GM10266 (cell line): ENCODE data around the gene TTC17.

ENCODE experiments used
- DNase-seq: peaks from one replicate; pipeline ENCODE4 v3.0.0; 2012; ENCODE audit errors: extremely low spot score
- CTCF ChIP-seq: IDR thresholded peaks from 2 replicates; pipeline ENCODE4 v1.5.1; 2012; ENCODE audit warnings: mild to moderate bottlenecking, low read depth; ENCODE audit not compliant: control insufficient read depth, insufficient read depth; ENCODE audit errors: missing control alignments

Gene TTC17

GRCh38 chr11:43521471-43521870 lies 162.8 kb downstream of the TTC17 start:
- no peak for TF ChIP-seq CTCF
- DNase-seq, result no peak

DNA sequence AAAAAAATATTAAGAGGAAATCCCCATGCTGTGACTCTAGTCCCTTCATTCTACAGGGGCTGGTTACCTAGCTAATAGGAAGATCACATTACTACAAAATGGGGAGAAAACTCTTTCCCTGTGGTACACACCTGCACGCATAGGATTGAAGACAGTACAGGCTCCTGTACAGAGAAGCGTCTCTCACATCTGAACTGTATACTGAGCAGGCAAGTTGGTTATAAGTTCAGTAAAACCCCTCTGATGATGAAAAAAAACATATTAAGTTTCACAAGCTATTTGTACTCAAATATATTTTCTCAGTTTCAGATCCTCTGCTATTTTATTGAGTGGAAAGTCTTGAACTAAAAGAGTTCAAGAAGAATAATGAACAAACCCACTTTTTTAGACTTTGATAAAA lies 164.9 kb downstream of the TTC17 start:
- DNase-seq, result no peak
- TF ChIP-seq CTCF, result no peak

DNA sequence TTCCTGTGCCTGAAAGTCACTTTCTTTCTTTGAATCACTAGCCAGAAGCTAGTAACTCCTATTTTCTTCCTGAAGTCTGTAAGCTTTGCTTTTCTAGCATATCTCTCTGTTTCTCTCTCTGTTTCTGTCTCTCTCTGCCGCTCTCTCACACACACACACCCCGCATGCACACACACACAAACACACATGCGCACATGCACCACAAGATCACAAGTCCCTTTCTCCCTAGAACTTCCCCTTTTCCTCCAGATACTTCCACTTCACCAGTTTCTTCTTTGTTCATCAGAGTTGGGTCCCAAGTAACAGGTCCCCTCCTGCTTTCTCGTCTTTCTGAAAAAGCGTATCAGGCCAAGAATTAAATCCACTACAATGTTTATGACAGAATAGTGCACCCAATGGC lies 173.3 kb downstream of the TTC17 start:
- TF ChIP-seq CTCF, result no peak
- no peak for DNase-seq

DNA sequence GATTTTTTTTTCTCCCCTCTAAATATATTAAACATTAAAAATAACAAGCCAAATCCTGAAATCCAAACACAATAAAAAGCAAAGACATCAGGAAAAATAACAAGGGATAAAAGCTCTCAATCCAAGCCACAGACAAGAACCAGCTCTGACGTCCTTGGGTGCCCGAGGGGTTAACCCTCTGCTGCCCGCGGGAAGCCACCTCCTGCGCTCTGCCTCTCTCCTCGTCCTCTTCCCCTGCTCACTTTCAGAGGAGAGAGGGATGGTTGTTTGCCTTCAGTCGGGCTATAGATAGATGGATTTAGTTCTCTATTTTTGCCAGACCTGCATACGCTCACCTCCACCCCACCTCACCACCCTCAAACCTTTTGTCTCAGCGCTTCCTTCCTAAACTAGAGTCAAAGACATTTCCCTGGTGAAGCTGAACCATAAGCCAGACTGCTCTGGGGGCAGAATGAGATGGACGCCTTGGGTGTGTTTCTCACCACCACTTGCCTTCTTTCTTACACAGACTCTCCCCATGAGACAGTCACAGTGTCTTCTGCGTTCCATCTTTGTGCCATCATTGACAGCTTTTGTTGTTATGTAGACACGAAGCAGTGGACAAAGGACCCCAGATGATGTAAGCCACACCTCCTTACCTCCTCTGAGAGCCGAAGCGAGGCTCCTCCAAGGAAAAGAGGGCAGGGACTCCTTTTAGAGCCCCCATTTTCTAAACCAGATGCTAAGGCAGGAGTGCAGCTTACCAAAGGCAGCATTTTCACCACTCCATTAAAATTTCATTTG lies 179.3 kb downstream of the TTC17 start:
- no peak for TF ChIP-seq CTCF
- no peak for DNase-seq

DNA sequence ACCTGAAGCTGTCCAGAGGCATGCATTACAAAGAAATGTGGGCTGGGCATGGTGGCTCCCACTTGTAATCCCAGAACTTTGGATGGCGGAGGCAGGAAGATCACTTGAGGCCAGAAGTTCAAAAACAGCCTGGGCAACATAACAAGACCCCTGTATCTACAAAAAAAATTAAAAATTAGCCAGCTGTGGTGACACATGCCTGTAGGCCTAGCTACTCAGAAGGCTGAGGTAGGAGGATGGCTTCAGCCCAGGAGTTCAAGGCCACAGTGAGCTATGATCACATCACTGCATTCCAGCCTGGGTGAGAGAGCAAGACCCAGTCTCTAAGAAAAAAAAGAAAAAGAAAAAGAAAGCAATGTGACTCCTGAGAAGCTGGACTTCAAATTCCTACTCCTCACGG lies 183.3 kb downstream of the TTC17 start:
- no peak for DNase-seq
- no peak for TF ChIP-seq CTCF

DNA sequence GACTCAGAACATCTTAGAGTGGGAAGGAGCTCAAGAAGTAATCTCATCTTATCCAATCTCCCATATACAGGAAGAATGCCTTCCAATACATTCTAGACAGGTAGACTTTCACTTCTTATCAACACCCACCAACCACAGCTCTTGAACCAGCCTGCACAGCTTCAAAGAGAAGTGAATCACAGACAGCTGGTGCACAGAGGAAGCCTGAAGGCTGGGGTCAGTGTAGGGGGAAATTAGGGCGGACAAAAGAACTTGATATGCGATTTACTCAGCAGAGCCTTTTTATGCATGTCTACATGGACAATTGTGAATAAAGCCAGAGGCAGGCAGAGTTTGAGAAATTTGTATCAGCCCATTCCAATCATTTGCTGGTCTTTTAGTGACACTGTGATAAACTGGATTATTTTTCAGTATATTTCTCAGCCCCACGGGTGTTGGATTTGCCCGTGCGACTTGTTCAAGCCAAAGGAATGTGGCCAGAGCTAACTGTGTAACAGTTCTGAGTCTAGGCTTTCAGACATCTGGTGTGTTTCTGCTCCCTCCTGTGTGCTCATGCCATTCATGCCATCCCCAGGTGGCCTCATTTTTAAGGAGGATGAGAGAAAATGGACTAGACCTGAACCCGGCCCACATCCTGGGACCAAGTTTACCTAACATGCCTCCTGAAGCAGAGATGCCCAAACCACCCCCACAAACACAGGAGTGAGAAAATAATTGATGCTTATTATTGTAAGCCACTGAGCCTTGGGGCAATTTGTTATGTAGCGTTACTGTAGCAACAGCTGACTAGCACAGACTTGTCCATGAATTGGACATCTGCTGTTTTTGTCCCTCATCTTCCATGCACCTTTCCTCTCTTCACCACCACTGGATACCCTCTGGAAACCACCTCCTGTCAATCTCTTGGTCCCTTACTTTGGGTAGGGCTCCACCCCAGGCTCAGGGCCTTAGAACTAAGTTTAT lies 184.3 kb downstream of the TTC17 start:
- TF ChIP-seq CTCF, result no peak
- no peak for DNase-seq
